HG03159 (cell line): ENCODE data around the gene EEF1A1.
A peak's percentile ranks its signal among the peaks of the same experiment; 100 is the strongest.
"Not testable (repeated sequence)": the region's sequence is repeated elsewhere in the genome, so short reads cannot be mapped to it uniquely, and the experiment has no call there.

ENCODE experiments used
- ATAC-seq: cut with Tn5 transposase; IDR thresholded peaks from one replicate; pipeline ENCODE4 v1.9.1; 2021; ENCODE audit warnings: mild to moderate bottlenecking, moderate library complexity; ENCODE audit not compliant: unreplicated experiment

The EEF1A1 gene

DNA sequence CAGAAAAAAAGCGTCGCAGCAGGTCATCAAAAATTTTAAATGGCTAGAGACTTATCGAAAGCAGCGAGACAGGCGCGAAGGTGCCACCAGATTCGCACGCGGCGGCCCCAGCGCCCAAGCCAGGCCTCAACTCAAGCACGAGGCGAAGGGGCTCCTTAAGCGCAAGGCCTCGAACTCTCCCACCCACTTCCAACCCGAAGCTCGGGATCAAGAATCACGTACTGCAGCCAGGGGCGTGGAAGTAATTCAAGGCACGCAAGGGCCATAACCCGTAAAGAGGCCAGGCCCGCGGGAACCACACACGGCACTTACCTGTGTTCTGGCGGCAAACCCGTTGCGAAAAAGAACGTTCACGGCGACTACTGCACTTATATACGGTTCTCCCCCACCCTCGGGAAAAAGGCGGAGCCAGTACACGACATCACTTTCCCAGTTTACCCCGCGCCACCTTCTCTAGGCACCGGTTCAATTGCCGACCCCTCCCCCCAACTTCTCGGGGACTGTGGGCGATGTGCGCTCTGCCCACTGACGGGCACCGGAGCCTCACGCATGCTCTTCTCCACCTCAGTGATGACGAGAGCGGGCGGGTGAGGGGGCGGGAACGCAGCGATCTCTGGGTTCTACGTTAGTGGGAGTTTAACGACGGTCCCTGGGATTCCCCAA, at the start of gene EEF1A1:
Gene EEF1A1, minus strand, starts transcription at position 345 of the 663 bp plus-strand sequence. CDS start 1,006 bp downstream, outside the sequence.
- ATAC-seq = peak; percentile 65

DNA sequence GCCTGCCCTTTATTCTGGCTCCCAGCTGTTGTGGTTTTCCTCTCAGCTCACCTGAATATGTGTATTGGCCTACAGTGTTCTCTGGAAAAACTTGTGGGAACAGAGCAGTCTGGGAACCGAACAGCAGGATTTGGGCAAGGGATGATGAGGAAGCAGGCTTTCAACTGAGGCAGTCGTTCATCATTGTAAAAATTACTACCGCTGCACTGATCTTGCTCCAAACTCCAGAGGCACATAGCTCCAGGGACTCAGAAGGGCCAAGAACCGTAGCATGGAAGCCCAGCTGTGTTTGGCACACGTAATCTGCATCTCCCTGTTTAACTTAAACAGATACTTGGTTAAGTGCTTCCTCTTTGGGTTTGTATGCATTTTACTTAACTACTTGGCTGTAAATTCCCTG, 48.3 kb upstream of the EEF1A1 start:
- no peak for ATAC-seq

DNA sequence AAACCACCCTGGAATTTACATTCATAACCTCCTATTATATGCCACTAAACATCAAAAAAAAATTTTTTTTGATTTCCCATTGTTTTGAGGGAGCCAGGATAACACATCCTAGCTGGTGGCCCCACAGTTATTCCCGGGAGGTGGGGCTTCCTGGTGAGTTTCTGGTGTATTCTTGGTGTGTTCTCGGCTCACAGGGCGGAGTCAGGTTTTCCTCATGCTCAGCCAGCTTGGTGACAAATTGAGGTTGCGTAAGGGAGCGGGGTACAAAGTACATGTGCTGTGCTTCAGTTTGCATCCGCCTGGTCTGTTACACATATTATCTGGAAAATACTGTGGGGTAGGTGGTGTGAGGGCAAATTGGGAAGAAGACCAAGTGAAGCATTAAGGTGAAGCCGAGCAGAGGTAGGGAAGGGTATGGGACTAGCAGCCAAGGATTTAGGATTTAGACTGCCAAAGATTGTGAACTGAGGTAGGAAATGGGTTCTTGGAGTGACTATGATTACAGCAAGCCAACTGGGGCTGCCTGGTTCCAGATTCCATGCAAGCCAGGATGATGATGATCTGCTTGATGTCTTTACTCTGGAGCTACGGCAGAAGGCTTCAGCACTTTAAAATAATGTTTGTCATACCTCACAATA, 46.2 kb upstream of the EEF1A1 start:
- ATAC-seq = no peak

DNA sequence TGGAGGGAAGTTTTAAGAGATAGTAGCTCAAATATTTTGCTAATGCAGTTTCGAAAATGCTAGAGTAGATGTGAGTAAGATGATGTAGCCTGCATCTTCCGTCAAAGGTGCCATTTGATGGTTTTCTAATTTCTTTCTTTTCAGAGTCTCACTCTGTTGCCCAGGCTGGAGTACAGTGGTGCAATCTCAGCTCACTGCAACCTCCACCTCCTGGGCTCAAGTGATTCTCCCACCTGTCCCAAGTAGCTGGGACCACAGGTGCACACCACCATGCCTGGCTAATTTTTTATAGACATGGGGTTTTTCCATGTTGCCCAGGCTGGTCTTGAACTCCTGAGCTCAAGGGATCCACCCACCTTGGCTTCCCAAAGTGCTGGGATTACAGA, 45.6 kb upstream of the EEF1A1 start:
- not testable (repeated sequence) for ATAC-seq

DNA sequence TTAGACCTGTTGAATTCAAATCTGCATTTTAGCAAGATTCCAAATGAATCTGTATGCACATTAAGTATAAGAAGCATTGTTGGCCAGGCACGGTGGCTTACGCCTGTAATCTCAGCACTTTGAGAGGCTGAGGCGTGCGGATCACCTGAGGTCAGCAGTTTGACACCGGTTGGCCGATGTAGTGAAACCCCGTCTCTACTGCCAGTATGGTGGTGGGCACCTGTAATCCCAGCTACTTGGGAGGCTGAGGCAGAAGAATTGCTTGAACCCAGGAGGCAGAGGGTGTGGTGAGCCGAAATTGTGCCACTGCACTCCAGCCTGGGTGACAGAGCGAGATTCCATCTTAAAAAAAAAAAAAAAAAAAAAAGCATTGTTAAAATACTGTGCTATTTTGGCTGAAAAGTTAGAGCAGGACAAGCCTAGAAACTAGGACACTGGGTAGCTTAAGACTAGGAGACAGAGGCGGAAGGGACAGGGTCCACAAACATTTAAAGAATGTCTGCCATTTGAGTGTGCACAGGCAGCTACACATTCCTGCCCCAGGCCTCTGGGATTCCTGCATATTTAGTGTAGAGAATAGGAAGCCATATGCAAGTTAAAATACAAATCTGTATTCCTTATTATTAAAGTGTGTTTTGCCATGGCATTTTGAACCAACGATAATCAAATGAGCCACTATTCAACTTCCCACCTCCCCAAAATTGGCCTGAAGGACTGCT, 45.1 kb upstream of the EEF1A1 start:
- ATAC-seq = no peak

DNA sequence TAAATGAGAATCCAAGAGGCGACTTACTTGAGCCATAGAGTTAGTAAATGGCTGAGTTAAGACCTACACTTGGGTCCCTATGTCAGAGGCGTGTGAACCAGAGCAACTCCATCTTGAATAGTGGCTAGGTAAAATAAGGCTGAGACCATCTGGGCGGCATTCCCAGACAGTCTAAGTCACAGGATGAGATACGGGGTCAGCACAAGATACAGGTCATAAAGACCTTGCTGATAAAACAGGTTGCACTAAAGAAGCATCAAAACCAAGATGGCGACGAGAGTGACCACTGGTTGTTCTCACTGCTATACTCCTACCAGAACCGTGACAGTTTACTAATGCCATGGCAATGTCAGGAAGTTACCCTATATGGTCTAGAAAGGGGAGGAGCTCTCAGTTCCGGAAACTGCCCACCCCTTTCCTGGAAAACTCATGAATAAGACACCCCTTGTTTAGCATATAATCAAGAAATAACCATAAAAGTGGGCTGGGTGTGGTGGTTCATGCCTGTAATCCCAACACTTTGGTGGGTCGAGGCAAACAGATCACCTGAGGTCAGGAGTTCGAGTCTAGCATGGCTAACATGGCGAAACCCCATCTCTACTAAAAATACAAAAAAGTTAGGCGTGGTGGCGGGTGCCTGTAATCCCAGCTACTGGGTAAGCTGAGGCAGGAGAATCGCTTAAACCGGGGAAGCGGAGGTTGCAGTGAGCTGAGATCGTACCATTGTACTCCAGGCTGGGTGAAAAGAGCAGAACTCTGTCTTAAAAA, 43.9 kb upstream of the EEF1A1 start:
- ATAC-seq = no peak

DNA sequence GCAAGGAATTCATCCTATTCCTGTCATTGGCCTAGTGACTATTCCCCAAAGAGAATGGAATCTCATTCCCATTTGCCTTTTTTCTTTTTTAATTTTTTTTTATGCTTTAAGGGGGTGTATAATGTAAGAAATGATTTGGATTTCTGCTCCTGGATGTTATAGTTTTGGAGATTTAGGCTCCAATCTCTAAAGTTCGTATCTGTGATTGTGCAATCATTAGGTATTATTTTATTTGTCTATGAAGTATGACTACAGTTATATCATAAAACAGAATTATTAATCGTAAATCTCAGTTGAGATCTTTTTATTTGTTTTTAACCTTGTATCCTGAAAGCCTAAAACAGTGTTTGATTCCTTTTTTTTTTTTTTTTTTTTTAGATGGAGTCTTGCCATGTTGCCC, 41.7 kb upstream of the EEF1A1 start:
- no peak for ATAC-seq

DNA sequence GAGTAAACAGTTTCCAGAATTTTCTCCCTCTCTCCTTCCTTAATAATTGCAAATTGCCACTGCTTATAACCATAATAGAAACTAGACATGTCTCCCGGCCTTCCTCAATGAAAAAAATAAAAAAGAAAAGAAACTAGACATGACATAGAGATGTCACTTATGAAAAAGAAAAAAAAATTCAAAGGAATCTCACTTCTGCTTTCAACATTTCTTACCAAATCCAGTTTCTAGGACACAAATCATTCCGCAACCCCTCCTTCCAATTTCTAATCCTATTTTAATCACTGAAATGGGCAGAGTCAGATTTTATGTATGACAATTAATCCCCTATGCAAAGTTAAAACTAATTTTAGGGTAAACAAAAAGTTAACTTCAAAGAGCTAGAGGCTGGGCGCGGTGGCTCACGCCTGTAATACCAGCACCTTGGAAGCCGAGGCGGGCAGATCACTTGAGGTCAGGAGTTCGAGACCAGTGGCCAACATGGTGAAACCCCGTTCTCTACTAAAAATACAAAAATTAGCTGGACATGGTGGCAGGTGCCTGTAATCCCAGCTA, 40.1 kb upstream of the EEF1A1 start:
- peak; percentile 59 for ATAC-seq

DNA sequence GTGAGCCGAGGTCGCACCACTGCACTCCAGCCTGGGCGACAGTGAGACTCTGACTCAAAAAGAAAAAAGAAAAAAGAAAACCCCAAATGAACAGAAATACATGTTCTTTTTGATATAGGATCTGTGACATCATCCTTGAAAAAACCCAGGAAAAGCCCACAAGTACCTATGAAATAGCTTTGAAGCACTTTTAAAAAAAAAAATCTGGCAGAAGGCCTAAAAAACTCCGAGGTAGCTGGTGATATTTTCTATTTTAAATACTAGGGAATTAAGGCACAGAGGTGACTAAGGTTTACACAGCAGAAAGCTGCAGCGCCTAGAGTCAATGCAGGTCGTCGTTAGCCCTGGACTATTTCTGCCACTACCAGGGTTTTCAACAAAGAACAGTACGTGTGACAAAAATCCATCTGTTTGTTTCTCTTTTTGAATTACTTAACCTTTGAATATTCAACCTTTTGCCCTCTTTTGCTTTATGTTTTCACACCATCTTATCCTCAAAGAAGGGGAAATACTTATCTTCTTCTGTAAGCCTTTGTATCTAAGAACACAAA, 39.4 kb upstream of the EEF1A1 start:
- no peak for ATAC-seq

DNA sequence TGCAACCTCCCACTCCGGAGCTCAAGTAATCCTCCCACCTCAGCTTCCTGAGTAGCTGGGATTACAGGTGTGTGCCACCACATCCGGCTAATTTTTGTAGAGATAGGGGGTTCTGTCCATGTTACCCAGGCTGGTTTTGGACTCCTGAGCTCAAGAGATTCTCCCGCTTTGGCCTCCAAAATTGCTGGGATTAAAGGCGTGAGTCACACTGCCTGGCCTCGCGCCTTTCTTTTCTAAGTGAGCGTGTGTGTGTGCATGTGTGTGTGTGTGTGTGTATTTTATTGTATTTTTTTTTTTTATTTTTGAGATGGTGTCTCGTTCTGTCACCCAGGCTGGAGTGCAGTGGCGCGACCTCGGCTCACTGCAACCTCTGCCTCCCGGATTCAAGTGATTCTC, 38.6 kb upstream of the EEF1A1 start:
- ATAC-seq = not testable (repeated sequence)

DNA sequence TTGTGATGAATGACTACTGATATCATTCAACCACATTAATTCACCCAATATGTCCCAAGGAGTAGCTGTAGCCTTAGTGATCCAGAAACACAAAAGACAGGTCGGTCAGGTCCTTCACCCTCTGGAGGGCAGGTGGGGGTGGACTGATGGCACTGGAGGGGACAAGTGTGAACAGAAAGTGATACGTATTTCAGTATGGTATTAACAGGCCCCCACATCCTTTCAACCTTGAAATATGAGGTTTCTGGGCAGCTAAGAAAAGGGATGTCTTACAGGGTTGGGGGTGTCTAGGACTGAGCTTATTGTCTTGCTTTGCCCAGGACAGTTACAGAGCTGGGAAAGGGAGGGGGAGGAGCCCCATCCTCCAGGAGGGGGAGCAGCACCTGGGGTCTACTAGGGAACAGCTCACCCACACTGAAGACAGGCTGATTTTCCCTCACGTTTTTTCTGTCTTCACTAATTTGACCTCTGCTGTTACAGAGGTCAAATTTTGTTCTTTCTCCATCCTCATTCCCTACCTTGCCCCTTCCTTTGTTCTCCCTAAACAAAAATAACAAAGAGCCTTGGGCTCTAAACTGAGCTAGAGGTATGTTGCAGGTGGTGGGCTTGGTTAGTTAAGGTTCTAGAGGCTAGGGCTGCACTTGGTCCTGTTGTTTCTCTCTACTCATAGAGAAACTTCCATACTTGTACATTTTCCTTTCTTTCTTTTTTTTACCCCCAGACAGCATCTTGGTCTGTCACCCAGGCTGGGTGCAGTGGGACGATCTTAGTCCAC, 38.0 kb upstream of the EEF1A1 start:
- ATAC-seq = peak; percentile 46

DNA sequence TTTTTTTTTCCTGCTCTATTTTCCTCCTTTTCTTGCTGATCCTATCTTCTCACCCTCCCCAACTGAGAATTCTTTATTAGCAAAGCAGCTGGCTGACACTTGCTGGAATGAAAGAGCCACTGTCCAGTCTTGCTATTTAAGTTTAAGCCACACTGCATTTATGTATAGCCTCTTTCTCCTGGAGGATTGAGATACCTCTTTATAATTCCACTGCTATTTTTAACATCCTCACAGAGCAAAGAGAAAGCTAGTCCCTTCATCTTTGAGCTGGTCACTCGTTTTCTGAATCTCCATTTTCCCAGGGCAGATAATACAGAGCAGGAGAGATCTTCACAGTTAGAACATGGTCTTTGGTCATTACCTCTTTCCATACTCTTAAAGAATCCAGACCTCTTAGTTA, 36.0 kb upstream of the EEF1A1 start:
- no peak for ATAC-seq

DNA sequence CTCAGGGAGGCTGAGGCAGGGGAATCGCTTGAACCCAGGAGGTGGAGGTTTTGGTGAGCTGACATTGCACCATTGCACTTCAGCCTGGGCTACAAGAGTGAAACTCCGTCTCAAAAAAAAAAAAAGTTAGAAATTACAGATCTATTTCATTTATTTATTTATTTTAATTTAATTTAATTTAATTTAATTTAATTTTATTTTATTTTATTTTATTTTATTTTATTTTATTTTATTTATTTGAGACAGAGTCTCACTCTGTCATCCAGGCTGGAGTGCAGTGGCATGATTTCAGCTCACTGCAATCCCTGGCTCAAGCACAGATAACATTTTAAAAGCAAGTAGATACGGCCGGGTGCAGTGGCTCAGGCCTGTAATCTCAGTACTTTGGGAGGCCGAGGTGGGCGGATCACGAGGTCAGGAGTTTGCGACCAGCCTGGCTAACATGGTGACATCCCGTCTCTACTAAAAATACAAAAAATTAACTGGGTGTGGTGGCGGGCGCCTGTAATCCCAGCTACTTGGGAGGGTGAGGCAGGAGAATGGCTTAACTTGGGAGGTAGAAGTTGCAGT, 34.6 kb upstream of the EEF1A1 start:
- not testable (repeated sequence) for ATAC-seq

DNA sequence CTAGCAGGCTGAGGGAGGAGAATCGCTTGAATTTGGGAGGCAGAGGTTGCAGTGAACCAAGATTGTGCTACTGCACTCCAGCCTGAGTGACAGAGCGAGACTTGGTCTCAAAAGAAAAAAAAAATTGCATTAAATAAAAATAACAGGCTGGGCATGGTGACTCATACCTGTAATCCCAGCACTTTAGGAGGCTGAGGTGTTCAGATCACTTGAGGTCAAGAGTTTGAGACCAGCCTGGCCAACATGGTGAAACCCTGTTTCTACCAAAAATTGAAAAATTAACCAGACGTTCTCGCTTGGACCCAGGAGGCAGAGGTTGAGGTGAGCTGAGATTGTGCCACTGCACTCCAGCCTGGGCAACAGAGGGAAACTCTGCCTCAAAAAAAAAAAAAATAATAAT, 30.3 kb upstream of the EEF1A1 start:
- ATAC-seq = not testable (repeated sequence)

DNA sequence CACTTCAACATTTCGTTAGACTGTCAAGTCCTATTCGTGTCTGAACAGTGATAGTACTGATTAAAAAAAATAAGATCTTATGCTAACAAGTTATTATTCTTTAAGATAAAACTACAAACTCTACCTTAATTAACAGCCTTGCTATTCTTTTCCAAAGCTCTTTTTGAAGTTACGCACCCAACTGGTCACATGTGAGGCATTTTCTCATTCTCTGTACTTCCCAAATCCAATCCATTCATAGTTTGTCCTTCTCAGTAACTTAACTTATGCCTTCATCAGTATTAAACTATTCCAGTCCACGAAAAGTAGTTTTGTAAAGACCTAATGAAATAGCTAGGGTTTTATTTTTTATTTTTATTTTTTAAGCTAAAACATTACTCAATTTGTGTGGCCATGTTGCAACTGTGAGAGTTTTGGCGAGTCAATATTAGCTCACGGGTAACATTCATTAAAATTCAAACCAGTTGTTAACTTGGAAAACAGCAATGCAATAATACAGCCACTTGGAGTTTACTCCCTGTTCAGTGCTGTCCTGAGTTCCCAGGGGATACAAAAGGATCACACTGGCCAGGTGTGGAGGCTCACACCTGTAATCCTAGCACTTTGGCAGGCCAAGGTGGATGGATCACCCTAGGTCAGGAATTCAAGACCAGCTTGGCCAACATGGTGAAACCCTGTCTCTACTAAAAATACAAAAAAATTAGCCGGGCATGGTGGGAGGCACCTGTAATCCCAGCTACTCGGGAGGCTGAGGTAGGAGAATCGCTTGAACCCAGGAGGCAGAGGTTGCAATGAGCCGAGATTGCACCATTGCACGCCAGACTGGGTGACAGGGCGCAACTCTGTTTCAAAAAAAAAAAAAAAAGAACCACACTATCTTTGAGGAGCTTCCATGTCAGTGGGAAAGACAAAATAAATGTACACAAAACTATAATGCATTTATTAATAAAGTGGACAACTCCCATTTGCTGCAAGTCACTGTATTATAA, 27.9 kb upstream of the EEF1A1 start:
- no peak for ATAC-seq

DNA sequence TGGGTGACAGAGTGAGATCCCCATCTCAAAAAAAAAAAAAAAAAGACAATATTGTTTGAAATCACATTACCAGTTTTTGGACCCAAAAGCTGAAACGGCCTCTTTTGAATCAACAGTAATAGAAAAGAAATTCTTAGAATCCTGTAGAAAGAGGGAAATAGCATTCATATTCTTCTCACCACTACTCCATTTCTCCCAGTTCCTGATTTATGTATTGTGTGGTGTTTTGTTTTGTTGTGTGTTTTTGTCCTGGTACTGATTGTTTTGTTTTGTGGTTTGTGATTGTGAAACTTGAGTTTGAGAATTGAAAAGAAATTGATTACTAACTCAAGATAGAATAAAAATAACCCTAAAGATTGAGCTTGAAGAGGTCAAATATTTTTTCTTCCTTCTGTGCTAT, 26.2 kb upstream of the EEF1A1 start:
- ATAC-seq = no peak

DNA sequence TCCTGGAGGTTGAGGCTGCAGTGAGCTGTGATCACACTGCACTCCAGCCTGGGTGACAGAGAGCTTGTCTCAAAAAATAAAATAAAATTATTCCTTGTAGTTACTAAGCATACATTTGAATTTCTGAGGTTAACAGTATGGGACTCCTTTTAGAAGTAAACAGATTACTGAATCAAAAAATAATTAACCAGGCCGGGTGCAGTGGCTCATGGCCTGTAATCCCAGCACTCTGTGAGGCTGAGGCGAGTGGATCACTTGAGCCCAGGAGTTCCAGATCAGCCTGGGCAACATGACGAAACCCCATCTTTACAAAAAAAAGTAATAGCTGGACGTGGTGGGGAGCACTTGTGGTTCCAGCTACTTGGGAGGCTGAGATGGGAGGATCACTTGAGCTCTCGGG, 22.1 kb upstream of the EEF1A1 start:
- no peak for ATAC-seq

DNA sequence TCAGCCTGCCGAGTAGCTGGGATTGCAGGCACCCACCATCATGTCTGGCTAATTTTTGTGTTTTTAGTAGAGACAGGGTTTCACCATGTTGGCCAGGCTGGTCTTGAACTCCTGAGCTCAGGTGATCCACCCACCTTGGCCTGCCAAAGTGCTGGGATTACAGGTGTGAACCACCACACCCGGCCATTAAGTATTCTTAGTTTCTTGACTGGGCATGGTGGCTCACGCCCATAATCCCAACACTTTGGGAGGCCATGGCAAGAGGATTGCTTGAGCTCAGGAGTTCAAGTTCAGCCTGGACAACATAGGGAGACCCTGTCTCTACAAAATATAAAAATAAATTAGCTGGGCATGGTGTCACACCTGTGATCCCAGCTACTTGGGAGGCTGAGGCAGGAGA, 21.6 kb upstream of the EEF1A1 start:
- not testable (repeated sequence) for ATAC-seq
